ENCODE data around the gene NOB1. TPM values are rescaled to one million over a fixed set of nuclear protein-coding genes. Genes with fewer than 3 reads are reported as not detected.
A peak's percentile ranks its signal among the peaks of the same experiment; 100 is the strongest.

The NOB1 gene
- total RNA-seq, 1 experiment from 2014 or later: 172 TPM

DNA sequence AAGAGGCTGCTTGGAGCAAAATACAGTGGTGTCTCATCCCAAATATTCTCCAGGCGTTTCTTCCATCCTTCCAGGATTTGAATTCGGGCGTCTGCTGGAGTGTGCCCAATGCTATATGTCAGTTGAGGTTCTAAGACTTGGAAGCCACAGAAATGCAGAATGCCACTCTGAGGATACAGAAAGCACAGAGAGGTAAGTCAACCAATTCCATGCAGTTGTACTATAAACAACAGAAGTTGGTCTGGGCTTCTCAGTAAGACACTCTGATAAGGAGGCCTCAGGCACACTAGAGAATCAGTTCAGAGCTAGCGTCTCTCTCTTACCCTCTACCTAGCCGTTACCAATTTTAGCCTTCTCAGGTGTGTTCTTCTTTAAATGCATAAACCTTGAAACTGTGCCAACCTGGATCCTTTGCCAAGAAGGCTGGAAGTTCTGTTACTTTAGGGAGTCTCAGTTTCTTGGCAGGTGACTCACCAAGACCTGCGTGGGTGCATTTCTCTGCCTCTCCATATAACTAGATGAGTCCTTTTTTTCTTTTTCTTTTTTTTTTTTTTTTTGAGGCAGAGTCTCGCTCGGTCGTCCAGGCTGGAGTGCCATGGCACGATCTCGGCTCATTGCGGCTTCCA, 43.5 kb downstream of the NOB1 start (continued):
- no peak for TF ChIP-seq ELF1 (IDR thresholded peaks at IDR 0.05; ENCODE audit: borderline replicate concordance, low read depth)
- no peak for TF ChIP-seq RAD21 (IDR thresholded peaks at IDR 0.05; ENCODE audit: low read depth)
- no peak for TF ChIP-seq EZH2 (IDR thresholded peaks at IDR 0.05)
- TF ChIP-seq FOSL1 (IDR thresholded peaks at IDR 0.05; ENCODE audit: low read depth): peak; percentile 56; the same call in 1 of the 2 replicates

DNA sequence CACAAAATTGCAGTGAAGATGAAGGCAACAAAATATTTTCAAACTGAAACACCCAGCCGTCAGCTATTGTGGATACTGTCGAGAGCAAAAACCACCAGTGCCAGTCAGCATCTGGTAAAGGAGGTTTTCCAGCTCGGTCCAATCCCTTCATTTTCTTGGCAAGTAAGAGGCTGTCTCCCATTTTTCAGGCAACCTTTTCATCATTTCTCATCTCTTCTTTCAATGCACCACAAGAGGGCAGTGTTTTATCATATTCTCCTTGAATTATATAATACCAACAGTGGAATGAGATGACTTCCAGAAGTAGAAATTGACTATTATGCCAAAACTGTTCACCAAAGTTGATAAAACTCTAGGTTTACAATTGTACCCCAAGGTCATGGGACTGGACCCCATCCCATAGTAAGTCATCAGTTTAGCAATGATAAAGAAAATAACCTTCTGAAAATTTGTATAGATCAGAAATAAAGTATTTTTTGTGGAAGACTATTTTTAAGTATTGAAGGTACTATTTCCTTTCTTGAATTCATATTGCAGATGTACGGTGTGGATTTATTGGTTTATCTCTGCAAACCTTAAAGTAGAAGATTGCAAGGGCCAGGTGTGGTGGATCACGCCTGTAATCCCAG, 45.2 kb downstream of the NOB1 start:
- ChIA-PET RAD21 (ENCODE audit: low non-redundant PET in 1 of 2, low total read pairs in 2 of 2, uncharacterized antibody in 2 of 2, unreplicated experiment in 2 of 2) (no interaction called here), CTCF (interaction anchor here (0.6 to 3.6 kb wide), 8 partner anchors 11 to 313 kb away, joined by 3 to 19 read pairs (median 4); partner anchors contain the start of gene NOB1), POLR2A (interaction anchor here (1.8 kb wide), 1 partner anchor 17 kb away, joined by 7 read pairs; the partner anchor contains the start of gene NQO1)
- TF ChIP-seq EGR1 (IDR thresholded peaks at IDR 0.05; ENCODE audit: low read depth) (no peak), RAD21 (IDR thresholded peaks at IDR 0.05; ENCODE audit: low read depth) (peak; percentile 83), SIN3A (IDR thresholded peaks at IDR 0.05; ENCODE audit: low read depth) (0 out of 2 replicates have a peak, but pooled peaks have one; percentile 12)
- TF ChIP-seq, protein P1, sequence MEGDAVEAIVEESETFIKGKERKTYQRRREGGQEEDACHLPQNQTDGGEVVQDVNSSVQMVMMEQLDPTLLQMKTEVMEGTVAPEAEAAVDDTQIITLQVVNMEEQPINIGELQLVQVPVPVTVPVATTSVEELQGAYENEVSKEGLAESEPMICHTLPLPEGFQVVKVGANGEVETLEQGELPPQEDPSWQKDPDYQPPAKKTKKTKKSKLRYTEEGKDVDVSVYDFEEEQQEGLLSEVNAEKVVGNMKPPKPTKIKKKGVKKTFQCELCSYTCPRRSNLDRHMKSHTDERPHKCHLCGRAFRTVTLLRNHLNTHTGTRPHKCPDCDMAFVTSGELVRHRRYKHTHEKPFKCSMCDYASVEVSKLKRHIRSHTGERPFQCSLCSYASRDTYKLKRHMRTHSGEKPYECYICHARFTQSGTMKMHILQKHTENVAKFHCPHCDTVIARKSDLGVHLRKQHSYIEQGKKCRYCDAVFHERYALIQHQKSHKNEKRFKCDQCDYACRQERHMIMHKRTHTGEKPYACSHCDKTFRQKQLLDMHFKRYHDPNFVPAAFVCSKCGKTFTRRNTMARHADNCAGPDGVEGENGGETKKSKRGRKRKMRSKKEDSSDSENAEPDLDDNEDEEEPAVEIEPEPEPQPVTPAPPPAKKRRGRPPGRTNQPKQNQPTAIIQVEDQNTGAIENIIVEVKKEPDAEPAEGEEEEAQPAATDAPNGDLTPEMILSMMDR (IDR thresholded peaks at IDR 0.05 in 2 of 3, conservative IDR thresholded peaks at IDR 0.05 in 1 of 3; ENCODE audit: borderline replicate concordance in 1 of 3, insufficient read depth in 1 of 3, low read depth in 2 of 3, low read length in 2 of 3): peak; percentile 45 to 75 (median 67); a peak in 4 of 6 replicates
- Histone ChIP-seq H3K27ac (ENCODE audit: low read depth, low read length) (peak overlapping the region; percentile 60), H3K4me2 (ENCODE audit: low read length) (no peak overlapping the region; the same call in 1 of the 2 replicates), H3K27me3 (ENCODE audit: insufficient read depth, low read length) (no peaks in the 10 kb centered on the region), H3K79me2 (ENCODE audit: insufficient read depth, low read length) (peaks cover 19% of the 10 kb centered on the region), H3K36me3 (ENCODE audit: control insufficient read depth in 1 of 2, insufficient read depth in 2 of 2, low read length in 2 of 2) (peaks cover 9 to 22% of the 10 kb centered on the region in 2 experiments; a peak in 2 of 4 replicates), H3K4me3 (replicated peaks in 1 of 2; ENCODE audit: low read depth in 1 of 2, low read length in 2 of 2) (no peak overlapping the region), H3K9me3 (ENCODE audit: control insufficient read depth in 1 of 2, insufficient read depth in 1 of 2, low read depth in 1 of 2, low read length in 2 of 2) (no peaks in the 10 kb centered on the region), H4K20me1 (ENCODE audit: insufficient read depth) (no peaks in the 10 kb centered on the region), H3K9ac (ENCODE audit: low read length) (no peak overlapping the region), H3K4me1 (ENCODE audit: control insufficient read depth in 1 of 2, insufficient read depth in 2 of 2, low read length in 2 of 2) (peaks cover 45 to 52% of the 10 kb centered on the region in 2 experiments), H3K9me2 (ENCODE audit: insufficient read depth) (no peaks in the 10 kb centered on the region), H2AFZ (ENCODE audit: low read depth, low read length, poor library complexity, severe bottlenecking) (no peak overlapping the region)
- intact Hi-C loops (cut with micrococcal nuclease): loop anchor here (1.0 kb wide), 2 partner anchors 46 to 221 kb away; no protein-coding TSS in a partner anchor
- DNase-seq (ENCODE audit: low read depth, low spot score): peak; percentile 52
- peak; percentile 30 for ATAC-seq
- BruUV-seq (replicated peaks): no TSS peak
